GM18858 (cell line): ENCODE results near the gene FHDC1.
"Not testable (repeated sequence)": the region's sequence is repeated elsewhere in the genome, so short reads cannot be mapped to it uniquely, and the experiment has no call there.

ENCODE experiments used
- ATAC-seq: cut with Tn5 transposase; IDR thresholded peaks from one replicate; pipeline ENCODE4 v1.9.1; 2021; ENCODE audit not compliant: unreplicated experiment

Gene FHDC1

GRCh38 chr4:152935631-152936445 lies at the start of gene FHDC1:
FHDC1 (plus strand) TSS chr4:152936323; CDS start chr4:152943058, 6,735 bp downstream.
- no peak for ATAC-seq

GRCh38 chr4:152887981-152888380 lies 48.1 kb upstream of the FHDC1 start:
- ATAC-seq: no peak

- ATAC-seq: no peak
Observed at GRCh38 chr4:152892974-152893373, 43.1 kb upstream of the FHDC1 start.

- no peak for ATAC-seq
Observed at GRCh38 chr4:152894673-152895072, 41.5 kb upstream of the FHDC1 start.

- ATAC-seq: no peak
Observed at GRCh38 chr4:152896811-152897210, 39.3 kb upstream of the FHDC1 start.

- not testable (repeated sequence) for ATAC-seq
Observed at GRCh38 chr4:152898133-152898532, 38.0 kb upstream of the FHDC1 start.

GRCh38 chr4:152898606-152899005 lies 37.5 kb upstream of the FHDC1 start:
- no peak for ATAC-seq

- no peak for ATAC-seq
Observed at GRCh38 chr4:152900395-152900794, 35.7 kb upstream of the FHDC1 start.

GRCh38 chr4:152901205-152901604 lies 34.9 kb upstream of the FHDC1 start:
- ATAC-seq: no peak

GRCh38 chr4:152903658-152904057 lies 32.5 kb upstream of the FHDC1 start:
- no peak for ATAC-seq

GRCh38 chr4:152909901-152910300 lies 26.2 kb upstream of the FHDC1 start:
- no peak for ATAC-seq

GRCh38 chr4:152910521-152910920 lies 25.6 kb upstream of the FHDC1 start:
- ATAC-seq: no peak

- ATAC-seq: no peak
Observed at GRCh38 chr4:152917543-152918395, 18.4 kb upstream of the FHDC1 start.

GRCh38 chr4:152919826-152920225 lies 16.3 kb upstream of the FHDC1 start:
- no peak for ATAC-seq

GRCh38 chr4:152920768-152921167 lies 15.4 kb upstream of the FHDC1 start:
- no peak for ATAC-seq

- no peak for ATAC-seq
Observed at GRCh38 chr4:152921284-152921683, 14.8 kb upstream of the FHDC1 start.

- ATAC-seq: no peak
Observed at GRCh38 chr4:152925851-152926250, 10.3 kb upstream of the FHDC1 start.

GRCh38 chr4:152926959-152927358 lies 9.2 kb upstream of the FHDC1 start:
- no peak for ATAC-seq

GRCh38 chr4:152927737-152928136 lies 8.4 kb upstream of the FHDC1 start:
- ATAC-seq: no peak

GRCh38 chr4:152928286-152928685 lies 7.8 kb upstream of the FHDC1 start:
- no peak for ATAC-seq

- ATAC-seq: no peak
Observed at GRCh38 chr4:152929888-152930287, 6.2 kb upstream of the FHDC1 start.

GRCh38 chr4:152935143-152935542 lies 980 bp upstream of the FHDC1 start:
- no peak for ATAC-seq
